WTC11 (cell line): ENCODE measurements around the gene POC1A.

Experiments used
- CREB1 ChIP-seq: sonication (generic); formaldehyde crosslinking; IDR thresholded peaks from 2 replicates; pipeline ENCODE4 v1.8.0; 2023; ENCODE audit warnings: mild to moderate bottlenecking, missing genetic modification reagents
- ESRRA ChIP-seq: sonication (generic); formaldehyde crosslinking; IDR thresholded peaks from 2 replicates; pipeline ENCODE4 v1.8.1; 2022; ENCODE audit warnings: mild to moderate bottlenecking, missing genetic modification reagents, borderline replicate concordance
- NFYB ChIP-seq: sonication (generic); formaldehyde crosslinking; conservative IDR thresholded peaks from 2 replicates; pipeline ENCODE4 v1.8.0; 2022; ENCODE audit warnings: low read depth, missing genetic modification reagents
- TF ChIP-seq, protein P1 (sequence below): fragments of 200-600 bp; IDR thresholded peaks from 2 replicates; pipeline ENCODE4 v1.8.0; 2022; ENCODE audit warnings: antibody characterized with exemption

GRCh38 chr3:52175416-52176179 lies 21.4 kb upstream of the POC1A start:
- TF ChIP-seq, protein P1, sequence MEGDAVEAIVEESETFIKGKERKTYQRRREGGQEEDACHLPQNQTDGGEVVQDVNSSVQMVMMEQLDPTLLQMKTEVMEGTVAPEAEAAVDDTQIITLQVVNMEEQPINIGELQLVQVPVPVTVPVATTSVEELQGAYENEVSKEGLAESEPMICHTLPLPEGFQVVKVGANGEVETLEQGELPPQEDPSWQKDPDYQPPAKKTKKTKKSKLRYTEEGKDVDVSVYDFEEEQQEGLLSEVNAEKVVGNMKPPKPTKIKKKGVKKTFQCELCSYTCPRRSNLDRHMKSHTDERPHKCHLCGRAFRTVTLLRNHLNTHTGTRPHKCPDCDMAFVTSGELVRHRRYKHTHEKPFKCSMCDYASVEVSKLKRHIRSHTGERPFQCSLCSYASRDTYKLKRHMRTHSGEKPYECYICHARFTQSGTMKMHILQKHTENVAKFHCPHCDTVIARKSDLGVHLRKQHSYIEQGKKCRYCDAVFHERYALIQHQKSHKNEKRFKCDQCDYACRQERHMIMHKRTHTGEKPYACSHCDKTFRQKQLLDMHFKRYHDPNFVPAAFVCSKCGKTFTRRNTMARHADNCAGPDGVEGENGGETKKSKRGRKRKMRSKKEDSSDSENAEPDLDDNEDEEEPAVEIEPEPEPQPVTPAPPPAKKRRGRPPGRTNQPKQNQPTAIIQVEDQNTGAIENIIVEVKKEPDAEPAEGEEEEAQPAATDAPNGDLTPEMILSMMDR: no peak
- no peak for TF ChIP-seq CREB1 (CRISPR knock-in tag)
- TF ChIP-seq NFYB (CRISPR knock-in tag): no peak
- TF ChIP-seq ESRRA (CRISPR knock-in tag): no peak
